ENCODE data around the gene B3GNT5. TPM values are rescaled to one million over a fixed set of nuclear protein-coding genes. Genes with fewer than 3 reads are reported as not detected.

B3GNT5 gene
- total RNA-seq, 1 donor from 2014 or later: 20.4 TPM

- Histone ChIP-seq H3K27me3 (no peaks in the 10 kb centered on the region), H3K36me3 (no peaks in the 10 kb centered on the region), H3K4me1 (peaks cover 37% of the 10 kb centered on the region), H3K27ac (no peak overlapping the region), H3K4me3 (no peak overlapping the region), H3K9me3 (no peaks in the 10 kb centered on the region)
- DNase-seq (ENCODE audit: extremely low spot score in 2 of 2): no peak
- intact Hi-C loops (cut with DNase I): no loop called here
- TF ChIP-seq CTCF (IDR thresholded peaks at IDR 0.05) (no peak), POLR2AphosphoS5 (IDR thresholded peaks at IDR 0.05; ENCODE audit: insufficient read depth in 1 of 2, low read depth in 1 of 2) (no peak), POLR2A (IDR thresholded peaks at IDR 0.05) (no peak)
These were observed 16.3 kb downstream of the B3GNT5 start for GRCh38 chr3:183269345-183269744.

GRCh38 chr3:183270344-183270743 lies 17.3 kb downstream of the B3GNT5 start:
- no peaks in the 10 kb centered on the region for H3K27me3 ChIP-seq
- no peak overlapping the region for H3K27ac ChIP-seq
- intact Hi-C loops (cut with DNase I): no loop called here
- DNase-seq (ENCODE audit: extremely low spot score in 2 of 2): no peak
- H3K36me3 ChIP-seq: no peaks in the 10 kb centered on the region
- TF ChIP-seq POLR2A (IDR thresholded peaks at IDR 0.05) (no peak), CTCF (IDR thresholded peaks at IDR 0.05) (no peak), POLR2AphosphoS5 (IDR thresholded peaks at IDR 0.05; ENCODE audit: insufficient read depth in 1 of 2, low read depth in 1 of 2) (no peak)
- peaks cover 31% of the 10 kb centered on the region for H3K4me1 ChIP-seq
- no peaks in the 10 kb centered on the region for H3K9me3 ChIP-seq
- H3K4me3 ChIP-seq: no peak overlapping the region

- H3K27ac ChIP-seq: no peak overlapping the region
- no peaks in the 10 kb centered on the region for H3K9me3 ChIP-seq
- H3K4me1 ChIP-seq: peaks cover 15% of the 10 kb centered on the region
- H3K27me3 ChIP-seq: no peaks in the 10 kb centered on the region
- TF ChIP-seq CTCF (IDR thresholded peaks at IDR 0.05): no peak
- TF ChIP-seq POLR2AphosphoS5 (IDR thresholded peaks at IDR 0.05; ENCODE audit: insufficient read depth in 1 of 2, low read depth in 1 of 2): no peak
- no peak for TF ChIP-seq POLR2A (IDR thresholded peaks at IDR 0.05)
- no peaks in the 10 kb centered on the region for H3K36me3 ChIP-seq
- no peak overlapping the region for H3K4me3 ChIP-seq
- intact Hi-C loops (cut with DNase I): no loop called here
- DNase-seq (ENCODE audit: extremely low spot score in 2 of 2): no peak
These were observed 19.1 kb downstream of the B3GNT5 start for GRCh38 chr3:183272142-183272541.

- TF ChIP-seq POLR2AphosphoS5 (IDR thresholded peaks at IDR 0.05; ENCODE audit: insufficient read depth in 1 of 2, low read depth in 1 of 2): no peak
- no peak for TF ChIP-seq POLR2A (IDR thresholded peaks at IDR 0.05)
- TF ChIP-seq CTCF (IDR thresholded peaks at IDR 0.05): no peak
- Histone ChIP-seq H3K27ac (no peak overlapping the region), H3K4me3 (no peak overlapping the region), H3K36me3 (no peaks in the 10 kb centered on the region), H3K27me3 (no peaks in the 10 kb centered on the region), H3K9me3 (no peaks in the 10 kb centered on the region), H3K4me1 (peaks cover 9% of the 10 kb centered on the region)
- DNase-seq (ENCODE audit: extremely low spot score in 2 of 2): no peak
- intact Hi-C loops (cut with DNase I): no loop called here
These were observed 19.7 kb downstream of the B3GNT5 start for GRCh38 chr3:183272791-183273190.

GRCh38 chr3:183274609-183275008 lies 21.6 kb downstream of the B3GNT5 start:
- no peak for DNase-seq (ENCODE audit: extremely low spot score in 2 of 2)
- peaks cover 7% of the 10 kb centered on the region for H3K4me1 ChIP-seq
- TF ChIP-seq POLR2A (IDR thresholded peaks at IDR 0.05) (no peak), POLR2AphosphoS5 (IDR thresholded peaks at IDR 0.05; ENCODE audit: insufficient read depth in 1 of 2, low read depth in 1 of 2) (no peak), CTCF (IDR thresholded peaks at IDR 0.05) (no peak)
- no peaks in the 10 kb centered on the region for H3K36me3 ChIP-seq
- intact Hi-C loops (cut with DNase I): no loop called here
- no peak overlapping the region for H3K27ac ChIP-seq
- no peak overlapping the region for H3K4me3 ChIP-seq
- H3K27me3 ChIP-seq: no peaks in the 10 kb centered on the region
- no peaks in the 10 kb centered on the region for H3K9me3 ChIP-seq
